ENCODE measurements around the gene SRGAP1. TPM values are rescaled to one million over a fixed set of nuclear protein-coding genes. Genes with fewer than 3 reads are reported as not detected.
"Not testable (repeated sequence)": the region's sequence is repeated elsewhere in the genome, so short reads cannot be mapped to it uniquely, and the experiment has no call there.

SRGAP1 gene
- total and polyA plus RNA-seq, 2 donors from 2014 or later: 1.8 to 13.5 TPM

GRCh38 chr12:64116969-64117368 is 272.5 kb downstream of the SRGAP1 start:
- Histone ChIP-seq H3K4me3 (ENCODE audit: low read length in 3 of 3) (no peak overlapping the region), H3K9ac (ENCODE audit: low read length in 3 of 3) (no peak overlapping the region), H3K4me1 (ENCODE audit: control insufficient read depth in 2 of 3, insufficient read depth in 2 of 3, low read depth in 1 of 3, low read length in 3 of 3) (no peaks in the 10 kb centered on the region), H3K27me3 (ENCODE audit: control insufficient read depth, insufficient read depth, low read length) (no peaks in the 10 kb centered on the region), H3K9me3 (ENCODE audit: control insufficient read depth in 2 of 3, insufficient read depth in 1 of 3, low read length in 3 of 3) (no peaks in the 10 kb centered on the region), H3K27ac (ENCODE audit: low read depth in 2 of 2, low read length in 2 of 2) (no peak overlapping the region), H3K36me3 (ENCODE audit: control insufficient read depth in 2 of 3, insufficient read depth in 3 of 3, low read length in 3 of 3) (peaks cover 0 to 1% (median 0%) of the 10 kb centered on the region in 3 donors)
- TF ChIP-seq, protein P1, sequence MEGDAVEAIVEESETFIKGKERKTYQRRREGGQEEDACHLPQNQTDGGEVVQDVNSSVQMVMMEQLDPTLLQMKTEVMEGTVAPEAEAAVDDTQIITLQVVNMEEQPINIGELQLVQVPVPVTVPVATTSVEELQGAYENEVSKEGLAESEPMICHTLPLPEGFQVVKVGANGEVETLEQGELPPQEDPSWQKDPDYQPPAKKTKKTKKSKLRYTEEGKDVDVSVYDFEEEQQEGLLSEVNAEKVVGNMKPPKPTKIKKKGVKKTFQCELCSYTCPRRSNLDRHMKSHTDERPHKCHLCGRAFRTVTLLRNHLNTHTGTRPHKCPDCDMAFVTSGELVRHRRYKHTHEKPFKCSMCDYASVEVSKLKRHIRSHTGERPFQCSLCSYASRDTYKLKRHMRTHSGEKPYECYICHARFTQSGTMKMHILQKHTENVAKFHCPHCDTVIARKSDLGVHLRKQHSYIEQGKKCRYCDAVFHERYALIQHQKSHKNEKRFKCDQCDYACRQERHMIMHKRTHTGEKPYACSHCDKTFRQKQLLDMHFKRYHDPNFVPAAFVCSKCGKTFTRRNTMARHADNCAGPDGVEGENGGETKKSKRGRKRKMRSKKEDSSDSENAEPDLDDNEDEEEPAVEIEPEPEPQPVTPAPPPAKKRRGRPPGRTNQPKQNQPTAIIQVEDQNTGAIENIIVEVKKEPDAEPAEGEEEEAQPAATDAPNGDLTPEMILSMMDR (IDR thresholded peaks at IDR 0.05; ENCODE audit: borderline replicate concordance, extremely low read depth, insufficient read depth): no peak
- no peak for DNase-seq
- intact Hi-C loops (cut with DNase I): no loop called here
- FAIRE-seq: no peak

- Histone ChIP-seq H3K9me3 (ENCODE audit: control insufficient read depth in 2 of 3, insufficient read depth in 1 of 3, low read length in 3 of 3) (no peaks in the 10 kb centered on the region), H3K36me3 (ENCODE audit: control insufficient read depth in 2 of 3, insufficient read depth in 3 of 3, low read length in 3 of 3) (no peaks in the 10 kb centered on the region), H3K4me3 (ENCODE audit: low read length in 3 of 3) (no peak overlapping the region), H3K27ac (ENCODE audit: low read depth in 2 of 2, low read length in 2 of 2) (no peak overlapping the region), H3K4me1 (ENCODE audit: control insufficient read depth in 2 of 3, insufficient read depth in 2 of 3, low read depth in 1 of 3, low read length in 3 of 3) (no peaks in the 10 kb centered on the region), H3K27me3 (ENCODE audit: control insufficient read depth, insufficient read depth, low read length) (no peaks in the 10 kb centered on the region), H3K9ac (ENCODE audit: low read length in 3 of 3) (no peak overlapping the region)
- intact Hi-C loops (cut with DNase I): no loop called here
- FAIRE-seq: no peak
- no peak for DNase-seq
- TF ChIP-seq, protein P1 (IDR thresholded peaks at IDR 0.05; ENCODE audit: borderline replicate concordance, extremely low read depth, insufficient read depth): no peak
Observed at GRCh38 chr12:64120568-64120967, 276.1 kb downstream of the SRGAP1 start.

DNA sequence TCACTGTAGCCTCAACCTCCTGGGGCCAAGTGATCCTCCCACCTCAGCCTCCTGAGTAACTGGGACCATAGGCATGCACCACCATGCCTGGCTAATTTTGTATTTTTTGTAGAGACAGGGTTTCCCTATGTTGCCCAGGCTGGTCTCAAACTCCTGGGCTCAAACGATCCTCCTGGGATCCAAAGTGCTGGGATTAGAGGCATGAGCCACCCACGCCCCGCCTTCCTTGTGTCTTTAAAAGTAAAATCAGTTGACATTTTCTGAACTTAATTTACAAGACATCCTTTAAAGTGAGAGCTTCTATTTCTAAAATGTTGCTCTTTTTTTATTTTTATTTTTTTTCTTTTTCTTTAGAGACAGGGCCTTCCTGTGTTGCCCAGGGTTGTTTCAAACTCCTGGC is 276.6 kb downstream of the SRGAP1 start:
- H3K9me3 ChIP-seq (ENCODE audit: control insufficient read depth in 2 of 3, insufficient read depth in 1 of 3, low read length in 3 of 3); H3K27me3 ChIP-seq (ENCODE audit: control insufficient read depth, insufficient read depth, low read length); H3K4me1 ChIP-seq (ENCODE audit: control insufficient read depth in 2 of 3, insufficient read depth in 2 of 3, low read depth in 1 of 3, low read length in 3 of 3); H3K4me3 ChIP-seq (ENCODE audit: low read length in 3 of 3); FAIRE-seq; intact Hi-C loops (cut with DNase I); H3K9ac ChIP-seq (ENCODE audit: low read length in 3 of 3); H3K27ac ChIP-seq (ENCODE audit: low read depth in 2 of 2, low read length in 2 of 2); H3K36me3 ChIP-seq (ENCODE audit: control insufficient read depth in 2 of 3, insufficient read depth in 3 of 3, low read length in 3 of 3); DNase-seq: not testable (repeated sequence)

GRCh38 chr12:64122154-64122553 is 277.7 kb downstream of the SRGAP1 start:
- intact Hi-C loops (cut with DNase I): no loop called here
- Histone ChIP-seq H3K27me3 (ENCODE audit: control insufficient read depth, insufficient read depth, low read length) (no peaks in the 10 kb centered on the region), H3K4me3 (ENCODE audit: low read length in 3 of 3) (no peak overlapping the region), H3K27ac (ENCODE audit: low read depth in 2 of 2, low read length in 2 of 2) (no peak overlapping the region), H3K9me3 (ENCODE audit: control insufficient read depth in 2 of 3, insufficient read depth in 1 of 3, low read length in 3 of 3) (no peaks in the 10 kb centered on the region), H3K4me1 (ENCODE audit: control insufficient read depth in 2 of 3, insufficient read depth in 2 of 3, low read depth in 1 of 3, low read length in 3 of 3) (no peaks in the 10 kb centered on the region), H3K9ac (ENCODE audit: low read length in 3 of 3) (no peak overlapping the region), H3K36me3 (ENCODE audit: control insufficient read depth in 2 of 3, insufficient read depth in 3 of 3, low read length in 3 of 3) (peaks cover 0 to 3% (median 0%) of the 10 kb centered on the region in 3 donors)
- no peak for FAIRE-seq
- TF ChIP-seq, protein P1 (IDR thresholded peaks at IDR 0.05; ENCODE audit: borderline replicate concordance, extremely low read depth, insufficient read depth): no peak
- DNase-seq: no peak

Data from kidney (tissue), 14 donors.